Stimulated activated CD8-positive, alpha-beta memory T cell treated with anti-CD3 and anti-CD28 coated beads, Interleukin-4, amount 100 ng/mL, for 4 hours (primary cell): Measurements from ENCODE around the gene ARHGAP24.
"Not testable (repeated sequence)": the region's sequence is repeated elsewhere in the genome, so short reads cannot be mapped to it uniquely, and the experiment has no call there.

ENCODE experiments used
- DNase-seq, 2 donors: peaks; one replicate each; pipeline ENCODE4 v3.0.0-alpha.2; 2020; ENCODE audit warnings: low read depth in 2 of 2, low spot score in 1 of 2

Gene ARHGAP24

GRCh38 chr4:85515701-85516100, 40.8 kb downstream of the ARHGAP24 start:
- no peak for DNase-seq

DNA sequence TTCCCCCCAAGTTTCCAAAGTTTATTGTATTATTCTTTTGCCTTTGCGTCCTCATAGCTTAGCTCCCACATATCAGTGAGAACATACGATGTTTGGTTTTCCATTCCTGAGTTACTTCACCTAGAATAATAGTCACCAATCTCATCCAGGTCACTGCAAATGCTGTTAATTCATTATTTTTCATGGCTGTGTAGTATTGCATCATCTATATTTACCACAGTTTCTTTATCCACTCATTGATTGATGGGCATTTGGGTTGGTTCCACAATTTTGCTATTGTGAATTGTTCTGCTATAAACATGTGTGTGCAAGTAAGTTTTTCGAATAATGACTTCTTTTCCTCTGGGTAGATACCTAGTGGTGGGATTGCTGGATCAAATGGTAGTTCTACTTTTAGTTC, 43.6 kb downstream of the ARHGAP24 start:
- DNase-seq, result not testable (repeated sequence)

- no peak for DNase-seq
These were observed 46.1 kb downstream of the ARHGAP24 start for GRCh38 chr4:85520765-85521749.

DNA sequence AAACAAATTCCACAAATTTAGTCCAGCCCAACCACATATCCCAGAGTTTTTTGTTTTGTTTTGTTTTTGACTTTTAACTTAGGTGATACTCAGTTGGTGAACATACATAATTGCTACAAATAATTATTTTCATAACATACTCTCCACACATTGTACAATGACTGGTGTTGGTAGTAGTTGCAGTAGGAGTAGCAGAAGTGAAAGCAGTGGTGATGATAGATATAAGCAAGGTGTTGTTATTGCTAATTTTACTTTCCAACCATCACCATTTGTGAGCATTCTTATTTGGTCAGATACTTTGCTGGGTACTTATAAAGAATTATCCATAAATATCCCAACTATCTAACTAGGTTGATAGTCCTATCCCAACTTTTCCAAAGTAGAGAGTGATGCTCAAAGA, 47.3 kb downstream of the ARHGAP24 start:
- no peak for DNase-seq

- DNase-seq, result no peak
These were observed 47.9 kb downstream of the ARHGAP24 start for GRCh38 chr4:85522836-85523235.

DNA sequence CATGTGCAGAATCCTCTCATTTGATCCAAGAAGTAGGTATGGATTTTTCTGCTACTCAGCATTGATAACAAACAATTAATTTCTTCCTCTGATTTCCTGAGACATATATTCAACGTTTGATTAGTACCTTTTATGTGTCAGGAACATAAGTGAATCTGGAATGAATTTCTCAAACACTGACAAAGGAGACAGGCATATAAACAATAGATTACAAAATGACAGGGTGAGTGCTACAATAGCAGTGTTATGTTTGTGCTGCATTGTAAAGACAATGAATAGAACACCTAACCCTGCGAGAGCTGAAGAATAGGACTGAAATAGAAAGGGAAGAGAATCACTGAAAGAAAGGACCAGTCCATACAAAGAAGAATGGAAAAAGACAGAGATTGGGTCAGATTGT, 52.9 kb downstream of the ARHGAP24 start:
- DNase-seq, result no peak

- DNase-seq, result no peak
These were observed 56.8 kb downstream of the ARHGAP24 start for GRCh38 chr4:85531560-85532341.

GRCh38 chr4:85534120-85534519, 59.2 kb downstream of the ARHGAP24 start:
- DNase-seq, result no peak

- DNase-seq, result no peak
These were observed 68.9 kb downstream of the ARHGAP24 start for GRCh38 chr4:85543832-85544231.

DNA sequence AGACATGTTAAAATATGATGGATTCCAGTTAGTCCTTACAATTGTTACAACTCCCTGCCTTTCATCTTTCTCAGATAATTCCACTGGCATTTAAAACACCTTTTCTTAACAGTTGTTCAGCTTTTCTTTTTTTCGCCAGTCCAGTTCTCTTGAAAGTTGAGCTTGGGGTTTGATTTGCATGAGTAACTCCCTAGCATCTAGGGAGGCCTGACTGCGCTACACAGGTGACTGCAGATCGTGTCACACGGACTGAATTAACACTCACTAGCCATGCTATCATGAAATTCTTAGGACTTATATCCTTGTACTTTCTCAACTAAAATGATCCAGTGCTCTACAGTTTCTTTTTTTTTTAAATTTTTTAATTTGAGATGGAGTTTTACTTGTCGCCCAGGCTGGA, 69.8 kb downstream of the ARHGAP24 start:
- no peak for DNase-seq

DNA sequence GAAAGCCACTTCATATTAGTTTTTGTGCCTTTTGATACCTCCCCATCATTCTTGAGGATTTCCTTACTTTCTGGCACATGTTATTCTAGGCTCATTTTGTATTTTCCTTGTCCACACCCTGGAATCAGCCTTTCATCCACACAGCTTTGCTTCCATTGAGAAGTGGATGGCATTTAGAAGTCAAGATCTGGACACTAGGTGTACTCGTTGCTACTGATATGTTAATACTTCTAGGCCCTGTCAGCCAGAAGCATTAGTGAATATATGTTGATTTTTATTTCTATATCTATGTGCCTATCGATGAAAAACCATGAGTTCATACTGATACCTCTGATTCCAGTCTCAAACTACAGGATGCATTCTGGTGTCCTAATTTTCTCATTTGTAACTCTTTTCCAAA, 73.2 kb downstream of the ARHGAP24 start:
- no peak for DNase-seq

GRCh38 chr4:85548841-85549240, 73.9 kb downstream of the ARHGAP24 start:
- DNase-seq, result no peak

- no peak for DNase-seq
These were observed 80.3 kb downstream of the ARHGAP24 start for GRCh38 chr4:85555206-85555605.

- no peak for DNase-seq
These were observed 81.3 kb downstream of the ARHGAP24 start for GRCh38 chr4:85556283-85556682.

- DNase-seq, result no peak
These were observed 82.3 kb downstream of the ARHGAP24 start for GRCh38 chr4:85557016-85557901.

DNA sequence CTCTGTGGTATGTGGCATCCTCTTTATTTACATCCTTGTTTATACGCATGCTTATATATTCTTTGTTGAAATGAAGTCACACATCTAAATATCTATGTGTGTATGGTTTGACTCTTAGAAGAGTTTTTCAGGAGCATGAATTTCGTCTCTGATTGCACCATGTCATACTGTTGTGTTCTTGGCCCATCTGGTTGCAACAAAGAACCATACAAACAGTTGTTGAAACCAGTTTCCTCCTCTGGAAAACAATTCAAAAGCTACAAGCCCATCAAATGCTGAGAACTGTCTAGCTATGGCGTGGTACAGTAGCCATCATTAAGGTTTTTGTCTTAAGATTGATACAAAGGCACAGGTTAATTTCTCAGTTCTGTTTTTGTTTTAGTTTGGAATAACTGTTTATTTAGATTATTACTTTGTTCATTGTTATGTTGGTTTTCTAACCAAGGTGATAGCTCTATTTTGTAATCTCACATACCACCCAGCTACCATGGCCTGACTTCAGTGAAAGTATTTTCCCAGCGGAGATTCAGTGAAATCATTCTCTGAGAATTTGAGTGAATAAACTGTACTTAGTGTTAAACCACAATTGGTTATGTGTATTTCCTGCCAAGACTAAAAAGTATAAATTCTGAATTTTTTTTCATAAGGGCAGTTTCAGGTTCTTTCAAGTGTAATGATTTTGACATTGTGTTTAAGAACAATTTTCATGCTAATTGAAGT, 91.0 kb downstream of the ARHGAP24 start:
- no peak for DNase-seq

GRCh38 chr4:85569730-85570299, 94.9 kb downstream of the ARHGAP24 start:
- DNase-seq, result no peak

DNA sequence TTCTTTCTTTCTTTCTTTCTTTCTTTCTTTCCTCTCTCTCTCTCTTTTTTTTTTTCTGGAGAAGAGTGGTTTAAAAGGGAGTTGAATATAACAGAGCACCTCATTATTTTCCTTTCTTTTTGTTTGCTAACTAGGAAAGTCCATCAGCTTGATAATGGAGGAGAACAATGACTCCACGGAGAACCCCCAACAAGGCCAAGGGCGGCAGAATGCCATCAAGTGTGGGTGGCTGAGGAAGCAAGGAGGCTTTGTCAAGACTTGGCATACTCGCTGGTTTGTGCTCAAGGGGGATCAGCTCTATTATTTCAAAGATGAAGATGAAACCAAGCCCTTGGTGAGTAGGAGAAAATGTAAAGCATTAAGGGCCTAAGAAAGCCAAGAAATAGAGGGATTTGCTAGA, 95.4 kb downstream of the ARHGAP24 start:
- no peak for DNase-seq

GRCh38 chr4:85571008-85571407, 96.1 kb downstream of the ARHGAP24 start:
- no peak for DNase-seq

DNA sequence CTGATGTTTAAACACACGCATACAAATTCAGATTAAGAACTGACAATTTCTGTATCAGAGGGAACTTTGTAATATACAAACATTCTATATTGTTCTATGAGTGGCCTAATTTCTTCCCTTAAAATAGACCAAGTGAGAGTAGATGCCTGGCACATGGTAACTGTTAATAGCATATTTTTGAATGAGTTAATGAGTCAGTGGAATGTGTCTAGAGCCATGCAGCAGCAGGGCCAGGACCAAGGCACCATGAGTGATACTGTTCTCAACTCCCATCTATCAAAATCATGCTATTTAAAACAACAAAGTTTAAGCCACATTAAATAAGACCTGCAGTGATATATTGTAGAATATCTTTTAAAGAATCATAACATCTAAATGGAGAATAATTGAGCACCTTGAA, 98.3 kb downstream of the ARHGAP24 start:
- DNase-seq, result no peak
